G401 (cell line): ENCODE data around the gene ATG12. TPM values are rescaled to one million over a fixed set of nuclear protein-coding genes. Genes with fewer than 3 reads are reported as not detected.
"Not testable (repeated sequence)": the region's sequence is repeated elsewhere in the genome, so short reads cannot be mapped to it uniquely, and the experiment has no call there.

ENCODE experiments used
- DNase-seq: peaks from one replicate; pipeline ENCODE4 v3.0.0-alpha.2; 2015; ENCODE audit warnings: low spot score
- in situ Hi-C: cut with HindIII; loops from 2 replicates; pipeline ENCODE4 v1.10.0; 2016; ENCODE audit warnings: low sequenced_read_pairs, mixed read lengths
- total RNA-seq: library from RNA; depleted of rRNA; stranded (reverse); fragments of >200 nt; shearing (Covaris generic); gene quantifications from 2 replicates; pipeline ENCODE4 v1.2.3, GENCODE V29; 2014

The ATG12 gene
- total RNA-seq, 1 experiment from 2014 or later = 67.1 TPM

GRCh38 chr5:115844321-115844817, 3.0 kb upstream of the ATG12 start:
- in situ Hi-C loops = no loop called here
- DNase-seq = no peak

DNA sequence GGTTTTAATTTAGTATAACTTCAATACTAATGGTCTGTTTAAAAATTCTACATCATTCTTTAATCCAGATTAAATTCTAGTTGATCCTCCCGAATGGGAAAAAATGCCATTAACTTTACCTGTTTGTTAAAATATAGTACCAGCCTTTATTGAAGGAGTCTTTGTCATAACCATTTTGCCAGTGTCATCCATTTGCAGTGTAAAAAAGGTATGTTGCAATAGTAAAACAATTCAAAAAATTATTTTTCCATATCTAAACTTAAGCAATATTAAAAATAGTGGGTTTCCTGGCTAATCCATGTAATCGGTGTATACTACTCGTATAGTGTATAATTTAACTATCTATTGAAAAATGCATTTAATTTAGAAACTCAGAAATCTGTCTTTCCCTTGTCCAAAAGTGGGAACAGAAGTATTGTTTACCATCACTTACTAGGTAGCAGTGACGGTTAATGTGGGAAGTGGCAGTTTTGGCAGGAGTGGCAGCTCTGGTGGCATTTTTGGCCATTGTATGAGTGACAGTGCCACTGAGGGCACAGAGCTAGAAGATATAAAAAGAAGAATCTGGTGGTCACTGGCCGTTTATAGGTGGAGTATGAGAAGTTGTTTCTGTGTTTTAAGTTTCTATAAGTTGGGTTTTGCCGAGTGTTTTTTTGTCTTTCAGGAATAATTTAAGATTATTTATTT, 2.2 kb upstream of the ATG12 start:
- no peak for DNase-seq
- in situ Hi-C loops = no loop called here

DNA sequence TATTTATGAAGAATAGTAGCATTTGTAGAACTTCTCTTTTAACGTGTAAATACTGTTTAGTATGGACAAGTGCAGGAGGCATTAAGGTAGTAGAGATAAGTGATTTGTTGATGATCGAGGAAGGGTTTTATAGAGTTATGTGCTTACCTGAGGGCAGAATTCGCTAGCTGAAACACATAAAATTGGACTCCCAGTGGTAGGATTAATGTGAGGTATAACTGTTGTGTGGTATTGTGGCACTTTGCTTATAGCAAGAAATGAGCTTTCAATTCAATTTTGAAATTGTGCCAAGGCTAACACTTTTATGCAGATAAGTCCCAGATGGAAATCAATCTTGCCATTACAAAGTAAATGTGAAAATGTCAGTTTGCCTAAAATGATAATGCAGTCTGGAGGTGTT, 1.6 kb upstream of the ATG12 start:
- peak; percentile 35 for DNase-seq
- in situ Hi-C loops = no loop called here

DNA sequence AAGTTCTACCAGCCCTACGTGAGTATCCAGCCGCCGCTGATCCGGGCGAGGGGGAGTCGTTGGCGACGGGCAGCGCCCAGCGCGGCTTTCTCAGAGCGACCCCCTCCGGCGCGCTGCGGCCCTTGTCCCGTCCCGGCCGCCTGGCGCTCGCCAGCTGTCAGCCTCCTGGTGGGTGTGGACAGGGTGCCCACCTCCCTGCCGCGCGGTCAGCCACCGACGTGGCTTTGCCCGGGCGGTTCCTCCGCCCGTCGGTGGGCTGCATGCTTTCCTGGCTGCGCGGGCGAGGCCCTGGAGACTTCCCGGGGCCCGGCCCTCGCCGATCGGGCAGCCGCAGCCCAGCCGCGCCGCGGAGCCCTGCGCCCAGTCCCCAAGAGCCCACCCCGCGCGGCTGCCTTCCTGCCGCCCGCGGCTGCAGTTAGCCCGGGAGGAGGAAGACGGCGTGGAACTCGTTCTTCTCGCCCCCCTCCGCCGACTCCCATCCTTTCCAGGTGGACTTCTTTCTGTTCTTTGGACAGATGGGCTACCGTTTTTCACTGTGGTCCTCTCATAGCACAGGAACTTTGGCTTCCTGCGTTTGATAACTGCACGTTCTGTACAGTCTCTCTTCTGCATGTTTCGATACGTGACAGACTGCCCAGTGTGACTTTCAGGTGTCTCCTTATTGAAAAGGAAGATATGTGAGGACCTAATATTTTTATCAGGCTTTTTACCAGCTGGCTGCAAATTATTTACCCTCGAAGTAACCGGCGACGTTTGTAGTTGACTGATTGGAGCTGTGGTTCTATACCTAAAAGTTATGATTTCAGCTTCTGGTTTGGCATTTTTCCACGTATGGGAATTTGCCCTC, 947 bp upstream of the ATG12 start:
- in situ Hi-C loops = no loop called here
- peak; percentile 55 for DNase-seq

GRCh38 chr5:115840873-115841272, 492 bp downstream of the ATG12 start:
- DNase-seq = peak; percentile 21
- in situ Hi-C loops = no loop called here

DNA sequence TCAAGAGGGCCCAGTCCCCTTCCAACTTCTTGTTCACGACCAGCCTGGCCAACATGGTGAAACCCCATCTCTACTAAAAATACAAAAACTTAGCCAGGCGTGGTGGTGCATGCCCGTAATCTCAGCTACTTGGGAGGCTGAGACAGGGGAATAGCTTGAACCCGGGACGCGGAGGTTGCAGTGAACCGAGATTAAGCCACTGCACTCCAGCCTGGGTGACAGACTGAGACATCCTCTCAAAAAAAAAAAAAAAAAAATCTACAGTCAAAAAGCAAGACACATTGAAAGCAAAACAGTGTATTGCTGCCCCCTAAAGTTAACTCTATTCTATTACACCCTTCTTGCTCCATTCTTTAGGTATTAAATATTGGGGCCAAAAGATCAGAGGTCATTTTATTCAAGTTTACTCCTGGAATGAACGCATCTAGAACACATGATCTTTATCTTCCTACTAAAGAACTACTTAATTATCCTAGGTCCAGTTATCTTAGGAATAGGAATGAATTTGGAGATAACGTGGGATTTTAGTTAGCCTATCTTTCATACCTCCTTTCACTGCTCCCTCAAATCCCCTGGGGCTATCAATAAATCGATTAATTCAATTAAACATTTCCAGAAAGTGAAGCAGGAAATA, 2.4 kb downstream of the ATG12 start:
- peak; percentile 74 for DNase-seq
- in situ Hi-C loops = no loop called here

DNA sequence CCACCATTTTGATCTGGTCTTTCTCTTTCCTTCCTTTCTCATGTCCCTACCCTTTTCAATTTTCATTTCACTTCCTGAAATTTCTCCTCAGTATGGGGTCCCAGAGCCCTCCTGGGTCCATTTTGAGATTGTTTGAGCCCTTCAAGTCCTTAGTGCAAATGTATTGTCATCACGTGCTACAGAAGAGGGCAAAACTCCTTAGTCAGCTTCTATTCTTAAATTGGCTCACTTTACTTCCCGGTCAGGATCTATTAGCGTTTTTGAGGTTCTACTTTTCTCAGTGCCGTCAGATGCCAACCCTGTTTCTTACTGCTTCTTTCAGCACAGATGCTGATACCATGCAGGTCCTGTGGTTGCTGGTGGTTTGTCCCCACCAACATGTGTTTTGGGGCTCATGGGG, 5.9 kb downstream of the ATG12 start:
- in situ Hi-C loops = no loop called here

GRCh38 chr5:115831163-115831768, 10.1 kb downstream of the ATG12 start:
- peak; percentile 62 for DNase-seq
- in situ Hi-C loops = no loop called here

More for the DNA sequence above, 5.9 kb downstream of the ATG12 start:
- DNase-seq = no peak

DNA sequence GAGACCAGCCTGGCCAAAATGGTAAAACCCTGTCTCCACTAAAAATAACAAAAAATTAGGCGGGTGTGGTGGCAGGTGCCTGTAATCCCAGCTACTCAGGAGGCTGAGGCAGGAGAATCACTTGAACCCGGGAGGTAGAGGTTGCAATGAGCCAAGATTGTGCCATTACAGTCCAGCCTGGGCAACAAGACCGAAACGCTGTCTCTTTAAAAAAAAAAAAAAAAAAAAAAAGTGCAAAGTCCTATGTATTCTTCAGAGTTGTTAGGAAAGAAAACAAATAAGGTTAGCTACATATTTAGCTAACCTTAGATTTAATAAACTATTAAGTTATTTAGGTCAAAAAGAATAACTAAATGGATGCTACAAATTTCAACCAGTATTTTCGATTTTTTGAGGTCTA, 11.5 kb downstream of the ATG12 start:
- in situ Hi-C loops = no loop called here
- DNase-seq = no peak

DNA sequence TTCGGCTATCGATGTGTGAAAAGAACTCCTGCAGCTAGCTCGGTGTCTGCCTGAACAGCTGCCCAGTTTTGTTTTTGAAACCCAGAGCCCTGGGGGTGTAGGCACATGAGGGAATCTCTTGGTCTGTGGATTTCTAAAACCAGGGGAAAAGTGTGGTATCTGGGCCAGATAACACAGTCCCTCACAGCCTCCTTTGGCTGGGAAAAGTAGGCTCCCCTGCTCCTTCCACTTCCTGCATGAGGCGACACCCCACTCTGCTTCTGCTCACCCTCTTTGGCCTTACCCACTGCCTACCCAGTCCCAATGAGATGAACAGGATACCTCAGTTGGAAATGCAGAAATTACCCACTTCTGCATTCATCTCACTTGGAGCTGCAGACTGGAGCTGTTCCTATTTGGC, 15.4 kb downstream of the ATG12 start:
- no peak for DNase-seq
- in situ Hi-C loops = no loop called here

GRCh38 chr5:115824983-115825382, 16.4 kb downstream of the ATG12 start:
- in situ Hi-C loops = not testable (repeated sequence)

DNA sequence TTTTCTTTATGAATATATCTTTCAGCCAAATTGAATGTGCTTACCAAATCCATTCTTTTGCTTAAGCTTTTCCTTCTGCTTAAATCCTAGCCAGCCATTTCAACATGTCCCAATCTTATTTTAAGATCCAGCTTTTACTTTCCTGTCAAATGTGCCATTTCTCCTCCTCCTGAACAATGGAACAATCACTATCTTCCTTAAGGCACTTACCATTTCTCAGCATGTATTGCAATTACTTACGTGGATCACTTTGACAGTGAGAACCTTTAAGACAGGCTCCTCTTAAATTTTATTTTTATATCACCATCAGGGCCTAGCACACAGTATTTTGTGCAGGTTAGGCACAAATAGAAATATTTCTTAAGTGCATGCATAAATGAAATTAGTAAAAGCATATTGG, 20.5 kb downstream of the ATG12 start:
- in situ Hi-C loops = no loop called here
- no peak for DNase-seq

More at GRCh38 chr5:115824983-115825382, 16.4 kb downstream of the ATG12 start:
- not testable (repeated sequence) for DNase-seq

DNA sequence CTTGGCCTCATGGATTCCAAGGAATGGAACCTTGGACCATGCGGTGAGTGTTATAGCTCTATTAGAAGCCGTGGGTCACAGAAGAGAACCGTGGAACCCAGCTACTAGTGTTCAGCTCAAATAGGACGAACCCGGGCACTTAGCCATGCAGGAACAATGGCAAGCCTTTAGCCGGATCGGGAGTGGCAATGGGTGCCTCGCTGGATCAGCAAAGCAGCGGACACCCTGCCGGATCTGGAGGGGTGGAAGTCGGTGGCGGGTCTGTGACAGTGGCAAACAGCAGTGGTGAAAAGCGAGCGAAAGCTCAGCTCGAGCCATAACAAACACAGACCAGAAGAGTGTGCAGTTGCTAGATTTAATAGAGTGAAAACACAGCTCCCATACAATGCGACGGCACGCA, 22.5 kb downstream of the ATG12 start:
- no peak for DNase-seq
- in situ Hi-C loops = no loop called here

DNA sequence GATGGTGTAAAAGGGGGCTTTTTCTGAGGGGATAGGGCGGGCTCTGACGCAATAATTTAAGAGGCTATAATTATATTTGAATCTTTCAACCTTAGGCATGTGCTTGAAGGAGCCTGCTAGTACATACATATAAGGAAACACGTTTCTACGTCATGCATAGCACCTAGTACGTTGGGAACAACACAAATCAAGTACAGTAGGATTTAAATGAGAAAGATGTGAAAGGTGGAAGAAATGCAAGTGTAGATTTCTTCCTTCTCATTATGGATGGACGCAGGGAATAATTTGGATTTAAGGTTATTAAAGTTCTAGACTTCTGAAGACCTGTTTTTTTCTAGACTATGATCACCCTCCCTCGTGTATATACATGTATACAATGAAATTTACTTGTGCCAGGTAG, 24.0 kb downstream of the ATG12 start:
- in situ Hi-C loops = no loop called here

DNA sequence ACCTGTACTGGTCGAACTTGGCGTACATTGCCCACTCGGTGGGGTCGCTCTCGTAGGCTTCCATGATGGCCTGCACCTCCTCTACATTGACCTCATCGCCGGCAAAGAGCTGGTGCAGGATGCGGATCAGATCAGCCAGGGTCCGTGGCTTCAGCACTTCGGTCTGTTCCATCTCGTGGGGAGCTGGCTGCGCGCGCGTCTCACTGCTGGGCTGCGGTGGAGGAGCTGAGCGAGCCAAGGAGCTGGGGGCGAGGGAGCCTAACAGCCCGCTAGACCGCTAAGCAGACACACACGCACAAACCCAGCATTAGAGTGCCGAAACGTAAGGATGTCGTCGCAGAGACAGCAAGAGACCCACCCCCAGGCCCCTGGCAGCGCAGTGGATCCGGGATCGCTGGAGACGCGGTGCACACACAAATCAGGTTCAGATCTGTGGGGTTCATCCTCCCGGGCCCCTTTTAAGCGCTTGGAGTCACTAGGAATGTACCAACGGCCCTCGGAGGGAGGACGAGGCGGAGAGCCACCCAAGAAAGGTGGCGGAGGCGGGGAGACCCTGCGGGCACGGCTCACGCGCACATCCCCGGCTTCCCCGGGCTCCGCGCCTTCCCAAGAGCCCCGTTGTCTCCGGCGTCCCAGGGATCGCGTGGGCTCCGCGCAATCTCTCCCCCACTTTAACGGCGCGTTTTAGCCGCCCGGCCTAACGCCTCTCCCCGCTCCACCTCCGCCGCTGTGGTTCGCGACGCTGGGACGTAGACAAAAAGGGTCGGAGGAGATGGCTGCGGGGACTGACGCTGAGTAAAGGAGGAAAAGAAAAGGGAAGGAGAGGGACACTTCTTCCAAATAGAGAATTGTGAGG, 24.9 kb downstream of the ATG12 start, which contains the start of gene CDO1:
Gene CDO1, minus strand, starts transcription at position 434 of the 856 bp plus-strand sequence. Its CDS starts 262 bp downstream, at position 172.
- in situ Hi-C loops = no loop called here
- peak; percentile 91 for DNase-seq

More for the DNA sequence above, 24.0 kb downstream of the ATG12 start:
- peak; percentile 31 for DNase-seq

DNA sequence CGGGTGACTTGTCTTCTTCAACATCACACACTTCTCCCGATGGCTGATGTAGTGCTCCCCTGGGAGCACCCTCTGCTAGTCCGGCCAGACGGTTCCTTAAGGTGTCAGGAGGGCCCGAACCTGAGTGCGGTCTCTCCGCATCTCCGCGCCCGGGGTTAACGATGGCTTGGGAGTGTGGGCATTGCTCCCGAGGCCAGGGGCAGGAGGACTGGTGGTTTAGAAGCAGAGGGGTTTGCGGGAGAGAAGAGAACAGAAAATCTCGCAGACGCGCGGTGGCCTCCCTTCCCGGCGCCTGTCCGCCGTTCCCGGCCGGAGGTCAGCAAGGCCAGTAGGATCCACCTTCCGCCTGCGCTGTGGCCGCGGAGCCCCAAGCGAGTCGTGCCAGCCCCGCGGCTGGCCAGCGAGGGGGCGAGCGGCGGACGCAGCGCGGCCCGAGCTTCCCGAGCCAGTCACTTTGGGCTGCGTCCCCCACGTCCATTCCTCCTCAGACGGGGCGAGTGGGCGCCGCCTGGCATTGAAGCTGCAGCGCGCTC, 25.6 kb downstream of the ATG12 start:
- in situ Hi-C loops = no loop called here
- peak; percentile 50 for DNase-seq

- in situ Hi-C loops = no loop called here
- DNase-seq = no peak
Observed at GRCh38 chr5:115815006-115815692, 26.2 kb downstream of the ATG12 start.

GRCh38 chr5:115813719-115814118, 27.6 kb downstream of the ATG12 start:
- in situ Hi-C loops = no loop called here
- DNase-seq = no peak
